Activated CD8-positive, alpha-beta memory T cell treated with anti-CD3 and anti-CD28 coated beads, Interleukin-2, amount 10 ng/mL, durations not matched to agents 7 days and 5 days (primary cell): Measurements from ENCODE around the gene IL27RA. TPM values are rescaled to one million over a fixed set of nuclear protein-coding genes. Genes with fewer than 3 reads are reported as not detected.

Source experiments
- ATAC-seq: fragments of 150-1000 bp; cut with Tn5 transposase; one replicate; pipeline ENCODE4 v1.10.0; 2021; ENCODE audit warnings: moderate library complexity
- CTCF ChIA-PET: fragments of 350-600 bp; sonication (Branson Sonifier 250); formaldehyde crosslinking; loops from one replicate; lab custom pipeline; 2021; ENCODE audit warnings: antibody characterized with exemption; lab: Charles Lee
- DNase-seq: peaks from one replicate; pipeline ENCODE4 v3.0.0-alpha.2; 2020
- H3K27ac Mint-ChIP-seq: one replicate; pipeline ENCODE4 v1.8.0; 2021; ENCODE audit warnings: mild to moderate bottlenecking, mixed read lengths
- H3K27me3 Mint-ChIP-seq: one replicate; pipeline ENCODE4 v1.8.0; 2021; ENCODE audit warnings: mixed read lengths
- H3K36me3 Mint-ChIP-seq: one replicate; pipeline ENCODE4 v1.8.0; 2021; ENCODE audit warnings: mild to moderate bottlenecking, mixed read lengths
- H3K4me1 Mint-ChIP-seq: one replicate; pipeline ENCODE4 v1.8.0; 2021; ENCODE audit warnings: mixed read lengths
- H3K4me3 Mint-ChIP-seq: one replicate; pipeline ENCODE4 v1.8.0; 2021; ENCODE audit warnings: mild to moderate bottlenecking, moderate library complexity, mixed read lengths
- H3K9me3 Mint-ChIP-seq: one replicate; pipeline ENCODE4 v1.8.0; 2022; ENCODE audit warnings: low read depth, mixed read lengths
- total RNA-seq, 2 experiments: library from RNA; stranded (reverse); gene quantifications; one replicate each; pipeline ENCODE4 v1.2.3, GENCODE V29; 2021

The IL27RA gene
- total RNA-seq, 2 experiments from 2014 or later: 29.7 to 60.3 TPM

GRCh38 chr19:14090509-14091080 is 59.0 kb downstream of the IL27RA start, which contains the start of gene SAMD1:
SAMD1 (minus strand) TSS chr19:14090751.
- DNase-seq (peak; percentile 88), ATAC-seq (peak; percentile 61)
- CTCF ChIA-PET: interaction anchor here (1.0 to 1.5 kb wide), 4 partner anchors 10 to 59 kb away, joined by 3 to 4 read pairs (median 3); partner anchors contain the start of gene IL27RA
- H3K36me3 Mint-ChIP-seq: peaks cover 19% of the 10 kb centered on the region
- H3K27me3 Mint-ChIP-seq: no peaks in the 10 kb centered on the region
- peak within 1 kb of the TSS; percentile 82 for H3K4me3 Mint-ChIP-seq
- peaks cover 4% of the 10 kb centered on the region for H3K9me3 Mint-ChIP-seq
- peaks cover 20% of the 10 kb centered on the region for H3K4me1 Mint-ChIP-seq
- H3K27ac Mint-ChIP-seq: peak within 1 kb of the TSS; percentile 99

- Mint-ChIP-seq H3K27me3 (no peaks in the 10 kb centered on the region), H3K4me1 (peaks cover 20% of the 10 kb centered on the region), H3K4me3 (peak overlapping the region; percentile 82), H3K9me3 (peaks cover 4% of the 10 kb centered on the region), H3K36me3 (peaks cover 19% of the 10 kb centered on the region), H3K27ac (peak overlapping the region; percentile 99)
- CTCF ChIA-PET: interaction anchor here (1.0 to 1.5 kb wide), 5 partner anchors 9 to 47 kb away, joined by 3 read pairs; no protein-coding TSS in a partner anchor
- ATAC-seq (peak; percentile 83), DNase-seq (peak; percentile 67)
Observed at GRCh38 chr19:14091081-14091812, 59.7 kb downstream of the IL27RA start.

- Mint-ChIP-seq H3K36me3 (peaks cover 19% of the 10 kb centered on the region), H3K9me3 (peaks cover 4% of the 10 kb centered on the region), H3K4me1 (peaks cover 20% of the 10 kb centered on the region), H3K27ac (peak overlapping the region; percentile 99), H3K4me3 (peak overlapping the region; percentile 82), H3K27me3 (no peaks in the 10 kb centered on the region)
- ATAC-seq (peak; percentile 2), DNase-seq (peak; percentile 73)
- CTCF ChIA-PET: interaction anchor here (0.9 to 1.5 kb wide), 6 partner anchors 10 to 210 kb away, joined by 3 read pairs; no protein-coding TSS in a partner anchor
Observed at GRCh38 chr19:14091813-14092462, 60.4 kb downstream of the IL27RA start.

- CTCF ChIA-PET: interaction anchor here (0.9 to 1.4 kb wide), 3 partner anchors 21 to 43 kb away, joined by 3 read pairs; partner anchors contain the start of genes ASF1B and MISP3
Observed at GRCh38 chr19:14093117-14093823, 61.7 kb downstream of the IL27RA start.

GRCh38 chr19:14094854-14095253 is 63.3 kb downstream of the IL27RA start:
- CTCF ChIA-PET: interaction anchor here (1.2 to 2.0 kb wide), 2 partner anchors 20 to 22 kb away, joined by 3 to 10 read pairs; partner anchors contain the start of gene MISP3
- ATAC-seq (no peak), DNase-seq (no peak)
- Mint-ChIP-seq H3K4me1 (peaks cover 13% of the 10 kb centered on the region), H3K27me3 (no peaks in the 10 kb centered on the region), H3K36me3 (peaks cover 7% of the 10 kb centered on the region), H3K27ac (peak overlapping the region; percentile 8), H3K4me3 (no peak overlapping the region), H3K9me3 (peaks cover 4% of the 10 kb centered on the region)

More at GRCh38 chr19:14093117-14093823, 61.7 kb downstream of the IL27RA start:
- H3K27me3 Mint-ChIP-seq: no peaks in the 10 kb centered on the region
- H3K36me3 Mint-ChIP-seq: peaks cover 15% of the 10 kb centered on the region
- DNase-seq: no peak
- peaks cover 20% of the 10 kb centered on the region for H3K4me1 Mint-ChIP-seq
- no peak for ATAC-seq
- peak overlapping the region; percentile 24 for H3K27ac Mint-ChIP-seq
- peak overlapping the region; percentile 33 for H3K4me3 Mint-ChIP-seq
- H3K9me3 Mint-ChIP-seq: peaks cover 4% of the 10 kb centered on the region

- H3K4me3 Mint-ChIP-seq: no peak overlapping the region
- no peak for DNase-seq
- ATAC-seq: no peak
- H3K9me3 Mint-ChIP-seq: peaks cover 4% of the 10 kb centered on the region
- CTCF ChIA-PET: interaction anchor here (1.0 to 2.0 kb wide), 2 partner anchors 17 to 23 kb away, joined by 5 to 10 read pairs; partner anchors contain the start of gene MISP3
- no peak overlapping the region for H3K27ac Mint-ChIP-seq
- H3K36me3 Mint-ChIP-seq: peaks cover 8% of the 10 kb centered on the region
- H3K4me1 Mint-ChIP-seq: peaks cover 12% of the 10 kb centered on the region
- H3K27me3 Mint-ChIP-seq: no peaks in the 10 kb centered on the region
Observed at GRCh38 chr19:14096272-14096992, 64.9 kb downstream of the IL27RA start.

- H3K27ac Mint-ChIP-seq: no peak overlapping the region
- peaks cover 8% of the 10 kb centered on the region for H3K36me3 Mint-ChIP-seq
- peaks cover 4% of the 10 kb centered on the region for H3K9me3 Mint-ChIP-seq
- no peaks in the 10 kb centered on the region for H3K27me3 Mint-ChIP-seq
- H3K4me3 Mint-ChIP-seq: no peak overlapping the region
- ATAC-seq (no peak), DNase-seq (no peak)
- peaks cover 4% of the 10 kb centered on the region for H3K4me1 Mint-ChIP-seq
- CTCF ChIA-PET: no interaction called here
Observed at GRCh38 chr19:14097532-14098151, 66.1 kb downstream of the IL27RA start.

GRCh38 chr19:14101003-14101545 is 69.5 kb downstream of the IL27RA start:
- ATAC-seq: no peak
- DNase-seq: no peak
- CTCF ChIA-PET: interaction anchor here (1.5 kb wide), 1 partner anchor 14 kb away, joined by 4 read pairs; no protein-coding TSS in a partner anchor
- H3K9me3 Mint-ChIP-seq: no peaks in the 10 kb centered on the region
- peaks cover 2% of the 10 kb centered on the region for H3K36me3 Mint-ChIP-seq
- H3K27ac Mint-ChIP-seq: no peak overlapping the region
- no peaks in the 10 kb centered on the region for H3K27me3 Mint-ChIP-seq
- no peak overlapping the region for H3K4me3 Mint-ChIP-seq
- no peaks in the 10 kb centered on the region for H3K4me1 Mint-ChIP-seq

- Mint-ChIP-seq H3K9me3 (no peaks in the 10 kb centered on the region), H3K36me3 (peaks cover 2% of the 10 kb centered on the region), H3K27me3 (no peaks in the 10 kb centered on the region), H3K4me3 (no peak overlapping the region), H3K4me1 (no peaks in the 10 kb centered on the region), H3K27ac (no peak overlapping the region)
- DNase-seq (no peak), ATAC-seq (no peak)
- CTCF ChIA-PET: interaction anchor here (1.5 to 4.4 kb wide), 2 partner anchors 12 to 13 kb away, joined by 4 to 16 read pairs; no protein-coding TSS in a partner anchor
Observed at GRCh38 chr19:14102102-14102696, 70.6 kb downstream of the IL27RA start.

GRCh38 chr19:14102756-14103155 is 71.2 kb downstream of the IL27RA start:
- CTCF ChIA-PET: interaction anchor here (4.4 kb wide), 1 partner anchor 12 kb away, joined by 16 read pairs; no protein-coding TSS in a partner anchor
- no peaks in the 10 kb centered on the region for H3K9me3 Mint-ChIP-seq
- no peak for DNase-seq
- no peak overlapping the region for H3K4me3 Mint-ChIP-seq
- H3K4me1 Mint-ChIP-seq: no peaks in the 10 kb centered on the region
- no peak overlapping the region for H3K27ac Mint-ChIP-seq
- H3K27me3 Mint-ChIP-seq: no peaks in the 10 kb centered on the region
- H3K36me3 Mint-ChIP-seq: peaks cover 2% of the 10 kb centered on the region
- no peak for ATAC-seq
